Measurements from ENCODE around the gene DMPK.
"Not testable (repeated sequence)": the region's sequence is repeated elsewhere in the genome, so short reads cannot be mapped to it uniquely, and the experiment has no call there.

Gene DMPK

DNA sequence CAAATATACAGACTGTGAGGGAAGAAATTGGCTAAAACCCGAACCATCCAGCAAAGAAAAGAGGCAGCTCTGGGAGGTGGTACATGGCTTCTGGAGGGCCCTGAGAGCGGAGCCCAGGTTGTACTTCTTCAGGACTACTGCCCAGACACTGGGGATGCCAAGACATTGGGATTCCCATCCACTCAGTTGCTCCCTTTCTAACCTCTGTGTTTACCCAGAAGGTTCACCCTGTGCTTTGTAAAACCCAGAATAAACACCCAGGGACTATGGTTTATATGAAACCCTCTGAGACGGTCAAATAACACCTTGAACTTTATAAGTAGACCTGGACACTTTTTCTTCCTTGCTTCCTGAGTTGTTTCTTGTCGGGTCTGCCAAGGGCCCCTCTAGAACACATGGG, 39.3 kb downstream of the DMPK start:
- DNase-seq (ENCODE audit: low spot score) = no peak

DNA sequence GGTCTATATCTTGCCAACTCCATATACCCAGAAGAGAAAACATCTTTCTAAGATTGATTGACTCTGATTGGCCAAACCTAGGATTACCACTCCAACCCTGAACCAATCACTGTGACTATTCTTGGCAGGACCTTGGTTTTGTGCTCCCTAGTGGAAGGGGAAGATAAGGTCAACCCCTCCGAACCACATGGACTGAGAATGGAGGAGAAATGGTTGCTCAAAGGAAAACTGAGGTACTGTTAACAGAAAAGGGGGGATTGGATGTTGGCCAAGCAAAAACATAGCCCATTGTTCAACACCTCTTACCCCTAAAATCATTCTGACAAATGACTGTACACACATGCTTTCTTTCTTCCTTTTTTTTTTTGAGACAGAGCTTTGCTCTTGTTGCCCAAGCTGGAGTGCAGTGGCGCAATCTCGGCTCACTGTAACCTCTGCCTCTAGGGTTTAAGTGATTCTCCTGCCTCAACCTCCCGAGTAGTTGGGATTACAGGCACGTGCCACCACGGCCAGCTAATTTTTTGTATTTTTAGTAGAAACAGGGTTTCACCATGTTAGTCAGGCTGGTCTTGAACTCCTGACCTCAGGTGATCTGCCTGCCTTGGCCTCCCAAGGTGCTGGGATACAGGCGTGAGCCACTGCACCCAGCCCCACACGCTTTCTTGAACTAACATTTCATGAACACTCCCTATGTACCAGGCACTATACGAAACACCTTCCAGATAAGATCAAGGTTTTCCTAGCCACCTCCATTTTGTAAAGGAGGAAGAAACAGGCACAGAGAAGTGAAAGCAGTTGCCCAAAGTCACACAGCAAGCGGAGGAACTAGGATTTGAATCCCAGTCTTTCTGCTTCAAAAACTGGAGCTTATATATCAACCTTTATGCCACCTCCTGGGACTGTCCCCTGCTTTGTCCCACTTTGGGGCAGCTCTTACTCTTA, 42.5 kb downstream of the DMPK start:
- no peak for DNase-seq (ENCODE audit: low spot score)

DNA sequence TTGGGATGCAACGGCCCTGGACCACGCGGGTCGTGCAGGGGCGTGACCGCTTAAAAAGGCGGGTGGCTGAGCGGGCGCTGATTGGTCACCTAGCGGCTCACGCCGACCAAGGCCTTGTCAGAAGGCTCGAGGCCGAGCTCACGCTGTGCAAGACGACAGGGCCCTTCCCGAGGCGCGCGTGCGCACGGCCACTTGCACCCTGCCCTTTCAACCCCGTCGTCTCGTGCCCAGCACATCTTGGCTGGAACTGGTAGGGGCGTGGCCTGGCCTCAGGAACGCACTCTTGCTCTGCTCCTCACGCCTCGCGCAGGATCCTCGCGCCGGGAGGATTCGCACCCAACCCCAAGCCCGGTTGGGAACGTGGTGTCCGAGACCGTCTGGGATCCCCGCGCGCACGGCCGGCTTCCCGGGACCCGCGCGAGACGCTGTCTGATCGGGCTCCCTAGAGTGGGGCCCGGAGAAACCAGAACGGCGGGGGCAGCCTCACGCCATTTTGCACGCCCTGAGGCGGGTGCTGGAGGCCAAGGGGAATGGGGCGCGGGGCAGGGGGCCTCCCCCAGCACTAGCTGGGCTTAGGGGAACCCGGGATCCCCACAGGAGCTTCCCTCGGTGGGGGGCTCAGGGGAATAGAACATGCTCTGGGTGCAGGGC, 49.0 kb downstream of the DMPK start, which contains the start of gene MEIOSIN:
TSS of gene MEIOSIN (plus strand) at position 280 of the 651 bp plus-strand sequence. CDS start 1,938 bp downstream, outside the sequence.
- no peak for DNase-seq (ENCODE audit: low spot score)

DNA sequence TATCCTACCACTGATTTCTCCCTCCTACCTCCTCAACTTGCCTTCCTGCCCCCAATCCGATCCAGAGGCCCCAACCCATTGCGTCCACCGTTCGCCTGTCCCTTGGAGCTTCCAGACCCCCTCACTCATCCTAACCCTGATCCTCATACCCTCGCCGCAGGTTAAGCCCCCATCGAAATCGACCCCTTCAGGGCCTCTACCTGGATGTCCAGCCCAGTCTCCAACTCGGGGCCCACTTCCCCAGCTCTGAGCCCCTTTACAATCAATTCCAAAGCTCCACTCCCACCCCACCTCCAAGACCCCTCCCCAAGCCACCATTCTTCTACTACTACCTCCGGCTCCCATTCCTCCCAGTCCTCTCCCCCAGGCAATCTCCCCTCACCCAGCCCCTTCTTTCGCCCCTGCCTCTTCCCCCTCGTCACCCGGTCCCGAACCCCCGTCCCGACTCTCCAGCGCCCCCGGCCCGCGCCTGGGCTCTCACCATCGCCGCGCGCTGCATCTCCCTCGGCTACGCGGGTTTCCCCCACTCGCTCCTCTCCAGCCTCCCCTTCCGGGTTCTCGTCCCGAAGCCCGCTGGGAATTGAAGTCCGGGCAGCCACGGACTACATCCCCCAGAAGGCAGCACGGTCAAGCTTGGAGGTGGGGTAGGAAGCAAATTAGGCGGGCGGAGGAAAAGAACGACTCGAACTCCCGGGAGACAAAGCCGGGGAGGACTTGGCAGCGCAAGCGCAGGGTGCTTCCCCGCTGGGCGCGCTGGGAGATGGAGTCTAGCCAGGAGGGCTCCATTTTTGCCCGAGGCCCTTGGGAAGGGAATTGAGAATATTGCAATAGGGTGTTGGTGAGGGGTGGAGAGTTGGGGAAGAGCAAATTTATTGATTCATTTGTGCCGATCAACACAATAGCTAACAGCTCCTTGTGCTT, 51.7 kb downstream of the DMPK start, which contains the start of gene FBXO46:
TSS of gene FBXO46 (minus strand) at position 529 of the 921 bp plus-strand sequence. CDS start 17,401 bp downstream, outside the sequence.
- peak; percentile 90 for DNase-seq (ENCODE audit: low spot score)

DNA sequence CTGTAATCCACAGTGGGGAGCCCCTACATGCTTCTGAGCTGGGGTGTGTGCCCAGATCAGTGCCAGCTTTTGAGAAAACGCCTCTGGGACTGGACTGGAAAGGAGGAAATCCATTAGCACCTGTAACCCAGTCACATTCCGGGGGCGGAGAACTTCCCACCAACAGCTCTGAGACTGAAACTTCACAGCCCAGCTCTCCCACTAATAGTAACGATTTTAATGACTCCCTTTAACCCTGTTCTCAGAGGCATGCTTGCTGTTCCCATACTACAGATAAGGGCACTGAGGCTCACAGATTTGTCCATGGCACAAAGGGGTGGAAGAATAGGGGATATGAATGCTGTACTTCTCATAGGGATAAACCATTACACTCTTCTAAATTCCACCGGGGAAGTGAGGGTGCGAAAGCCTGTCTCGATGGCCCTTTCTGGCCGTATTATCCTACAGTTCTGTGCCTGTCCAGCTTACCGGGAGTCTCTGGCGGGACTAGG, 52.4 kb downstream of the DMPK start:
- DNase-seq (ENCODE audit: low spot score) = no peak

DNA sequence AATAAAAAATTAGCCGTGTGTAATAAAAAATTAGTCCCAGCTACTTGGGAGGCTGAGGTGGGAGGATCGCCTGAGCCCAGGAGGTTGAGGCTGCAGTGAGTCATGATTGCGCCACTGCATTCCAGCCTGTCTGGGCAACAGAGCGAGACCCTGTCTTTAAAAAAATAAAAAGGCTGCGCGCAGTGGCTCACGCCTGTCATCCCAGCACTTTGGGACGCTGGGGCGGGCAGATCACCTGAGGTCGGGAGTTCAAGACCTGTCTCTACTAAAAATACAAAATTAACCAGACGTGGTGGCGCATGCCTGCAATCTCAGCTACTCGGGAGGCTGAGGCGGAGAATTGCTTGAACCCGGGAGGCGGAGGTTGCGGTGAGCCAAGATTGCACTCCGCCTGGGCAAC, 53.6 kb downstream of the DMPK start:
- not testable (repeated sequence) for DNase-seq (ENCODE audit: low spot score)

DNA sequence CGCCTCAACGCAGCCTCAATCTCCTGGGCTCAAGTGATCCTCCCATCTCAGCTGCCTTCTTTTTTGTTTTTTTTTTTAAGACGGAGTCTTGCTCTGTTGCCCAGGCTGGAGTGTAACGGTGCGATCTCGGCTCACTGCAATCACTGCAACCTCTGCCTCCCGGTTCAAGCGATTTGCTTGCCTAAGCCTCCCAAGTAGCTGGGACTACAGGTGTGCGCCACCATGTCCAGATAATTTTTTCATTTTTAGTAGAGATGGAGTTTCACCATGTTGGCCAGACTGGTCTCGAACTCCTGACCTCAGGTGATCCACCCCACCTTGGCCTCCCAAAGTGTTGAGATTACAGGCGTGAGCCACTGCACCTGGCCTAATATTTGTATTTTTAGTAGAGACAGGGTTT, 62.2 kb downstream of the DMPK start:
- DNase-seq (ENCODE audit: low spot score) = not testable (repeated sequence)
